ENCODE results near the gene INTS11.

INTS11 gene

GRCh38 chr1:1309251-1310108 lies 15.0 kb downstream of the INTS11 start:
- TF ChIP-seq PPARA (CRISPR knock-in tag; IDR thresholded peaks at IDR 0.05; ENCODE audit: borderline replicate concordance) (no peak), ARNTL (CRISPR knock-in tag; IDR thresholded peaks at IDR 0.05; ENCODE audit: borderline replicate concordance, low read depth) (no peak), POU6F1 (CRISPR knock-in tag; IDR thresholded peaks at IDR 0.05; ENCODE audit: borderline replicate concordance, low read depth) (no peak), CSRNP3 (CRISPR knock-in tag; IDR thresholded peaks at IDR 0.05) (no peak), ZNF565 (CRISPR knock-in tag; conservative IDR thresholded peaks at IDR 0.05; ENCODE audit: low read depth) (no peak)
- peak; percentile 0 for ATAC-seq

GRCh38 chr1:1308756-1309250 lies 15.7 kb downstream of the INTS11 start:
- no peak for TF ChIP-seq ISL1 (CRISPR knock-in tag; IDR thresholded peaks at IDR 0.05)
- no peak for TF ChIP-seq CREB5 (CRISPR knock-in tag; IDR thresholded peaks at IDR 0.05; ENCODE audit: low read depth)
- no peak for TF ChIP-seq ZNF70 (CRISPR knock-in tag; IDR thresholded peaks at IDR 0.05)
- TF ChIP-seq POU6F1 (CRISPR knock-in tag; IDR thresholded peaks at IDR 0.05; ENCODE audit: borderline replicate concordance, low read depth), result no peak
- TF ChIP-seq ZFP30 (CRISPR knock-in tag; IDR thresholded peaks at IDR 0.05), result no peak
- no peak for TF ChIP-seq ESRRG (CRISPR knock-in tag; IDR thresholded peaks at IDR 0.05)
- no peak for TF ChIP-seq PPARA (CRISPR knock-in tag; IDR thresholded peaks at IDR 0.05; ENCODE audit: borderline replicate concordance)
- TF ChIP-seq BACH2 (CRISPR knock-in tag; IDR thresholded peaks at IDR 0.05; ENCODE audit: borderline replicate concordance), result no peak
- TF ChIP-seq TCF4 (CRISPR knock-in tag; IDR thresholded peaks at IDR 0.05; ENCODE audit: borderline replicate concordance), result no peak
- TF ChIP-seq CSDC2 (CRISPR knock-in tag; IDR thresholded peaks at IDR 0.05), result no peak
- TF ChIP-seq ZC3H10 (CRISPR knock-in tag; IDR thresholded peaks at IDR 0.05), result no peak
- TF ChIP-seq GLIS3 (CRISPR knock-in tag; IDR thresholded peaks at IDR 0.05), result no peak
- TF ChIP-seq CSRNP3 (CRISPR knock-in tag; IDR thresholded peaks at IDR 0.05), result no peak
- no peak for TF ChIP-seq TOX (CRISPR knock-in tag; IDR thresholded peaks at IDR 0.05; ENCODE audit: borderline replicate concordance)
- no peak for TF ChIP-seq PATZ1 (CRISPR knock-in tag; IDR thresholded peaks at IDR 0.05; ENCODE audit: borderline replicate concordance)
- TF ChIP-seq ARNTL (CRISPR knock-in tag; IDR thresholded peaks at IDR 0.05; ENCODE audit: borderline replicate concordance, low read depth), result no peak
- no peak for TF ChIP-seq ZNF8 (CRISPR knock-in tag; IDR thresholded peaks at IDR 0.05)
- no peak for TF ChIP-seq RARB (CRISPR knock-in tag; IDR thresholded peaks at IDR 0.05)
- no peak for TF ChIP-seq SNAI2 (CRISPR knock-in tag; IDR thresholded peaks at IDR 0.05)
- ATAC-seq, result peak; percentile 2
